HCEC 1CT (cell line): Measurements from ENCODE around the gene OSBPL10.

Experiments used
- DNase-seq: peaks from one replicate; pipeline ENCODE4 v3.0.0-alpha.2; 2017

Gene OSBPL10

GRCh38 chr3:31921837-31922236 is 59.2 kb downstream of the OSBPL10 start:
- DNase-seq: no peak

- DNase-seq: no peak
These were observed 60.8 kb downstream of the OSBPL10 start for GRCh38 chr3:31920310-31920709.

GRCh38 chr3:31919528-31919927 is 61.5 kb downstream of the OSBPL10 start:
- no peak for DNase-seq

- no peak for DNase-seq
These were observed 62.6 kb downstream of the OSBPL10 start for GRCh38 chr3:31918179-31919150.

- no peak for DNase-seq
These were observed 63.6 kb downstream of the OSBPL10 start for GRCh38 chr3:31917303-31918005.

- DNase-seq: peak; percentile 15
These were observed 69.4 kb downstream of the OSBPL10 start for GRCh38 chr3:31911643-31912042.

GRCh38 chr3:31911124-31911523 is 69.9 kb downstream of the OSBPL10 start:
- no peak for DNase-seq

- DNase-seq: no peak
These were observed 71.6 kb downstream of the OSBPL10 start for GRCh38 chr3:31909455-31909854.

- DNase-seq: peak; percentile 43
These were observed 72.5 kb downstream of the OSBPL10 start for GRCh38 chr3:31908391-31909097.

GRCh38 chr3:31906182-31906581 is 74.9 kb downstream of the OSBPL10 start:
- DNase-seq: no peak

- no peak for DNase-seq
These were observed 77.2 kb downstream of the OSBPL10 start for GRCh38 chr3:31903686-31904431.

- DNase-seq: no peak
These were observed 80.5 kb downstream of the OSBPL10 start for GRCh38 chr3:31900583-31900982.

- no peak for DNase-seq
These were observed 84.2 kb downstream of the OSBPL10 start for GRCh38 chr3:31896648-31897433.

GRCh38 chr3:31896026-31896425 is 85.0 kb downstream of the OSBPL10 start:
- DNase-seq: no peak

- DNase-seq: peak; percentile 84
These were observed 85.6 kb downstream of the OSBPL10 start for GRCh38 chr3:31895471-31895870.

- DNase-seq: peak; percentile 24
These were observed 88.0 kb downstream of the OSBPL10 start for GRCh38 chr3:31892916-31893573.

GRCh38 chr3:31892500-31892899 is 88.6 kb downstream of the OSBPL10 start:
- DNase-seq: no peak

- no peak for DNase-seq
These were observed 89.1 kb downstream of the OSBPL10 start for GRCh38 chr3:31891876-31892455.

GRCh38 chr3:31890742-31891469 is 90.2 kb downstream of the OSBPL10 start:
- DNase-seq: no peak

GRCh38 chr3:31890007-31890406 is 91.1 kb downstream of the OSBPL10 start:
- DNase-seq: no peak
